H1 (cell line): Measurements from ENCODE around the gene SLC43A3. TPM values are rescaled to one million over a fixed set of nuclear protein-coding genes. Genes with fewer than 3 reads are reported as not detected.

Experiments
- ASH2L ChIP-seq: fragments of 200-600, 300-600 bp; sonication (generic); IDR thresholded peaks from one replicate; pipeline ENCODE4 v1.7.1; 2017; ENCODE audit warnings: low read length
- CREB1 ChIP-seq: IDR thresholded peaks from 2 replicates; pipeline ENCODE4 v1.6.1; 2012; ENCODE audit warnings: inconsistent platforms
- JUN ChIP-seq: IDR thresholded peaks from 2 replicates; pipeline ENCODE4 v1.6.1; 2011; ENCODE audit warnings: low read depth, mild to moderate bottlenecking, improper control_type of control experiment, low read length
- POLR2A ChIP-seq, 2 experiments: IDR thresholded peaks; 1 replicate in 1 of 2; 2 replicates in 1 of 2; pipeline ENCODE4 v1.6.1; 2011; ENCODE audit warnings: low read depth in 2 of 2, low read length in 2 of 2, mild to moderate bottlenecking in 2 of 2; ENCODE audit errors: control extremely low read depth in 1 of 2
- SIN3A ChIP-seq, 2 experiments: IDR thresholded peaks in 1 of 2; conservative IDR thresholded peaks in 1 of 2; 2 replicates each; pipeline ENCODE4 v1.6.1; 2011 to 2012; ENCODE audit warnings: low read length in 2 of 2, improper control_type of control experiment in 1 of 2, low read depth in 1 of 2, mild to moderate bottlenecking in 1 of 2
- SIRT6 ChIP-seq: IDR thresholded peaks from one replicate; pipeline ENCODE4 v1.7.1; 2012; ENCODE audit warnings: low read length, inconsistent platforms
- polyA plus RNA-seq, 7 experiments: library from polyadenylated mRNA; depleted of rRNA in 3 of 7; stranded (reverse) in 5 of 7; unstranded in 2 of 7; fragments of >200 nt in 5 of 7; fragments of 200-250 nt in 2 of 7; gene quantifications; 1 replicate in 5 of 7; 2 replicates in 1 of 7; 4 replicates in 1 of 7; pipeline versions ENCODE4 v1.2.1 to v1.2.3, GENCODE V29; 2011 to 2013; ENCODE audit warnings: missing spikeins in 2 of 7, mixed read lengths in 2 of 7
- total RNA-seq: library from RNA; stranded (reverse); fragmentation: NEBNext Ultra II Directional; extraction: Animal tissue kit (Norgen Biotek cat#: 25700); gene quantifications from 2 replicates; pipeline ENCODE4 v1.2.1, GENCODE V29; 2021
- TF ChIP-seq, protein P1 (sequence below): fragments of 300-600 bp; sonication (generic); IDR thresholded peaks from 2 replicates; pipeline ENCODE4 v1.7.1; 2012; ENCODE audit warnings: low read length, moderate library complexity, mild to moderate bottlenecking, inconsistent platforms; ENCODE audit not compliant: insufficient replicate concordance
- TF ChIP-seq, protein P2 (sequence below): IDR thresholded peaks from 2 replicates; pipeline ENCODE4 v1.6.1; 2012; ENCODE audit warnings: inconsistent platforms
- TF ChIP-seq, protein P3 (sequence below): IDR thresholded peaks from 2 replicates; pipeline ENCODE4 v1.6.1; 2012; ENCODE audit warnings: inconsistent platforms
- TF ChIP-seq, protein P4 (sequence below): IDR thresholded peaks from 2 replicates; pipeline ENCODE4 v1.6.1; 2011; ENCODE audit warnings: low read length, improper control_type of control experiment

SLC43A3 gene
- total and polyA plus RNA-seq, 2 of the 8 experiments (the other 6 are each of a cell fraction or from before 2014, with no cell fraction given): 31.8 to 67.8 TPM

DNA sequence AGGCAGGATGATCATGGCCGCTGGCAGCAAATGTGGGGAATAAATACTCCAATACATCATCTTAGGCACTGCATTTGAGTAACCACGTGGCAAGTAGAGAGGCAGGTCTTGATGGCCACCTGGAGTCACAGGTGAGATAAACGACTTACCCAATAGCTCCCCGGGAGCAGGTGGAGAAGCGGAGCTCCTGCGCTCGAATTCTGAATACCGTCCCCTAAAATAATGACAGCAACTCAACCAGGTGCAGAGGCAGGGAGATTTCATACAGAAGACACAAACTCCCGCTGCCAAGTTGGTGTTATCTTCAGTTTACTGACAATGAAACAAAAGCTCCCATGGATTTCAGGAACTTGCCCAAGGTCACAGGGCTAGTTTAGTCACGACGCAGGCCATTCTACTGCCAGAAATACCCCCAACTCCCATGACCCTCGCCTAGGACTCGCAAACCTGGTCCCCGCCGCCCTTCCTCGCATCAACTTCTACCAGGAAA is 437 bp downstream of the SLC43A3 start (continued):
- TF ChIP-seq, protein P1, sequence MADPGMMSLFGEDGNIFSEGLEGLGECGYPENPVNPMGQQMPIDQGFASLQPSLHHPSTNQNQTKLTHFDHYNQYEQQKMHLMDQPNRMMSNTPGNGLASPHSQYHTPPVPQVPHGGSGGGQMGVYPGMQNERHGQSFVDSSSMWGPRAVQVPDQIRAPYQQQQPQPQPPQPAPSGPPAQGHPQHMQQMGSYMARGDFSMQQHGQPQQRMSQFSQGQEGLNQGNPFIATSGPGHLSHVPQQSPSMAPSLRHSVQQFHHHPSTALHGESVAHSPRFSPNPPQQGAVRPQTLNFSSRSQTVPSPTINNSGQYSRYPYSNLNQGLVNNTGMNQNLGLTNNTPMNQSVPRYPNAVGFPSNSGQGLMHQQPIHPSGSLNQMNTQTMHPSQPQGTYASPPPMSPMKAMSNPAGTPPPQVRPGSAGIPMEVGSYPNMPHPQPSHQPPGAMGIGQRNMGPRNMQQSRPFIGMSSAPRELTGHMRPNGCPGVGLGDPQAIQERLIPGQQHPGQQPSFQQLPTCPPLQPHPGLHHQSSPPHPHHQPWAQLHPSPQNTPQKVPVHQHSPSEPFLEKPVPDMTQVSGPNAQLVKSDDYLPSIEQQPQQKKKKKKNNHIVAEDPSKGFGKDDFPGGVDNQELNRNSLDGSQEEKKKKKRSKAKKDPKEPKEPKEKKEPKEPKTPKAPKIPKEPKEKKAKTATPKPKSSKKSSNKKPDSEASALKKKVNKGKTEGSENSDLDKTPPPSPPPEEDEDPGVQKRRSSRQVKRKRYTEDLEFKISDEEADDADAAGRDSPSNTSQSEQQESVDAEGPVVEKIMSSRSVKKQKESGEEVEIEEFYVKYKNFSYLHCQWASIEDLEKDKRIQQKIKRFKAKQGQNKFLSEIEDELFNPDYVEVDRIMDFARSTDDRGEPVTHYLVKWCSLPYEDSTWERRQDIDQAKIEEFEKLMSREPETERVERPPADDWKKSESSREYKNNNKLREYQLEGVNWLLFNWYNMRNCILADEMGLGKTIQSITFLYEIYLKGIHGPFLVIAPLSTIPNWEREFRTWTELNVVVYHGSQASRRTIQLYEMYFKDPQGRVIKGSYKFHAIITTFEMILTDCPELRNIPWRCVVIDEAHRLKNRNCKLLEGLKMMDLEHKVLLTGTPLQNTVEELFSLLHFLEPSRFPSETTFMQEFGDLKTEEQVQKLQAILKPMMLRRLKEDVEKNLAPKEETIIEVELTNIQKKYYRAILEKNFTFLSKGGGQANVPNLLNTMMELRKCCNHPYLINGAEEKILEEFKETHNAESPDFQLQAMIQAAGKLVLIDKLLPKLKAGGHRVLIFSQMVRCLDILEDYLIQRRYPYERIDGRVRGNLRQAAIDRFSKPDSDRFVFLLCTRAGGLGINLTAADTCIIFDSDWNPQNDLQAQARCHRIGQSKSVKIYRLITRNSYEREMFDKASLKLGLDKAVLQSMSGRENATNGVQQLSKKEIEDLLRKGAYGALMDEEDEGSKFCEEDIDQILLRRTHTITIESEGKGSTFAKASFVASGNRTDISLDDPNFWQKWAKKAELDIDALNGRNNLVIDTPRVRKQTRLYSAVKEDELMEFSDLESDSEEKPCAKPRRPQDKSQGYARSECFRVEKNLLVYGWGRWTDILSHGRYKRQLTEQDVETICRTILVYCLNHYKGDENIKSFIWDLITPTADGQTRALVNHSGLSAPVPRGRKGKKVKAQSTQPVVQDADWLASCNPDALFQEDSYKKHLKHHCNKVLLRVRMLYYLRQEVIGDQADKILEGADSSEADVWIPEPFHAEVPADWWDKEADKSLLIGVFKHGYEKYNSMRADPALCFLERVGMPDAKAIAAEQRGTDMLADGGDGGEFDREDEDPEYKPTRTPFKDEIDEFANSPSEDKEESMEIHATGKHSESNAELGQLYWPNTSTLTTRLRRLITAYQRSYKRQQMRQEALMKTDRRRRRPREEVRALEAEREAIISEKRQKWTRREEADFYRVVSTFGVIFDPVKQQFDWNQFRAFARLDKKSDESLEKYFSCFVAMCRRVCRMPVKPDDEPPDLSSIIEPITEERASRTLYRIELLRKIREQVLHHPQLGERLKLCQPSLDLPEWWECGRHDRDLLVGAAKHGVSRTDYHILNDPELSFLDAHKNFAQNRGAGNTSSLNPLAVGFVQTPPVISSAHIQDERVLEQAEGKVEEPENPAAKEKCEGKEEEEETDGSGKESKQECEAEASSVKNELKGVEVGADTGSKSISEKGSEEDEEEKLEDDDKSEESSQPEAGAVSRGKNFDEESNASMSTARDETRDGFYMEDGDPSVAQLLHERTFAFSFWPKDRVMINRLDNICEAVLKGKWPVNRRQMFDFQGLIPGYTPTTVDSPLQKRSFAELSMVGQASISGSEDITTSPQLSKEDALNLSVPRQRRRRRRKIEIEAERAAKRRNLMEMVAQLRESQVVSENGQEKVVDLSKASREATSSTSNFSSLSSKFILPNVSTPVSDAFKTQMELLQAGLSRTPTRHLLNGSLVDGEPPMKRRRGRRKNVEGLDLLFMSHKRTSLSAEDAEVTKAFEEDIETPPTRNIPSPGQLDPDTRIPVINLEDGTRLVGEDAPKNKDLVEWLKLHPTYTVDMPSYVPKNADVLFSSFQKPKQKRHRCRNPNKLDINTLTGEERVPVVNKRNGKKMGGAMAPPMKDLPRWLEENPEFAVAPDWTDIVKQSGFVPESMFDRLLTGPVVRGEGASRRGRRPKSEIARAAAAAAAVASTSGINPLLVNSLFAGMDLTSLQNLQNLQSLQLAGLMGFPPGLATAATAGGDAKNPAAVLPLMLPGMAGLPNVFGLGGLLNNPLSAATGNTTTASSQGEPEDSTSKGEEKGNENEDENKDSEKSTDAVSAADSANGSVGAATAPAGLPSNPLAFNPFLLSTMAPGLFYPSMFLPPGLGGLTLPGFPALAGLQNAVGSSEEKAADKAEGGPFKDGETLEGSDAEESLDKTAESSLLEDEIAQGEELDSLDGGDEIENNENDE: no peak
- TF ChIP-seq CREB1 (no peak), SIRT6 (no peak), ASH2L (peak; percentile 71), POLR2A (IDR thresholded peaks at IDR 0.05; ENCODE audit: control extremely low read depth in 1 of 2, low read depth in 2 of 2, low read length in 2 of 2) (peak in 1 of 2 experiments; percentile 10; a peak in 1 of 3 replicates), SIN3A (conservative IDR thresholded peaks at IDR 0.05 in 1 of 2, IDR thresholded peaks at IDR 0.05 in 1 of 2; ENCODE audit: low read depth in 1 of 2, low read length in 2 of 2) (0 out of 4 replicates have a peak, but pooled peaks of 1 of the 2 experiments have one; percentile 9), JUN (no peak)
- TF ChIP-seq, protein P2, sequence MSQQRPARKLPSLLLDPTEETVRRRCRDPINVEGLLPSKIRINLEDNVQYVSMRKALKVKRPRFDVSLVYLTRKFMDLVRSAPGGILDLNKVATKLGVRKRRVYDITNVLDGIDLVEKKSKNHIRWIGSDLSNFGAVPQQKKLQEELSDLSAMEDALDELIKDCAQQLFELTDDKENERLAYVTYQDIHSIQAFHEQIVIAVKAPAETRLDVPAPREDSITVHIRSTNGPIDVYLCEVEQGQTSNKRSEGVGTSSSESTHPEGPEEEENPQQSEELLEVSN: peak; percentile 31; the same call in 1 of the 2 replicates
- TF ChIP-seq, protein P3, sequence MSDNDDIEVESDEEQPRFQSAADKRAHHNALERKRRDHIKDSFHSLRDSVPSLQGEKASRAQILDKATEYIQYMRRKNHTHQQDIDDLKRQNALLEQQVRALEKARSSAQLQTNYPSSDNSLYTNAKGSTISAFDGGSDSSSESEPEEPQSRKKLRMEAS: peak; percentile 76; the same call in 1 of the 2 replicates
- TF ChIP-seq, protein P4, sequence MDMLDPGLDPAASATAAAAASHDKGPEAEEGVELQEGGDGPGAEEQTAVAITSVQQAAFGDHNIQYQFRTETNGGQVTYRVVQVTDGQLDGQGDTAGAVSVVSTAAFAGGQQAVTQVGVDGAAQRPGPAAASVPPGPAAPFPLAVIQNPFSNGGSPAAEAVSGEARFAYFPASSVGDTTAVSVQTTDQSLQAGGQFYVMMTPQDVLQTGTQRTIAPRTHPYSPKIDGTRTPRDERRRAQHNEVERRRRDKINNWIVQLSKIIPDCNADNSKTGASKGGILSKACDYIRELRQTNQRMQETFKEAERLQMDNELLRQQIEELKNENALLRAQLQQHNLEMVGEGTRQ: no peak
- TF ChIP-seq, all 59 proteins: peak for 5
